Upper lobe of left lung (tissue), 4 donors: ENCODE results near the gene MVP.

Source experiments
- POLR2A ChIP-seq, 4 donors: fragments of 450-650 bp; IDR thresholded peaks; one replicate each; pipeline ENCODE4 v1.5.1; 2016 to 2017; ENCODE audit warnings: antibody characterized with exemption in 4 of 4, mild to moderate bottlenecking in 2 of 4
- POLR2AphosphoS5 ChIP-seq, 2 donors: sonication (generic); formaldehyde crosslinking; IDR thresholded peaks; one replicate each; pipeline ENCODE4 v1.5.1; 2017; ENCODE audit warnings: antibody characterized with exemption in 2 of 2

GRCh38 chr16:29811170-29811895 is 8.9 kb upstream of the MVP start:
- TF ChIP-seq POLR2A (IDR thresholded peaks at IDR 0.05) (peak in 2 of 4 donors; percentile 51 to 65), POLR2AphosphoS5 (IDR thresholded peaks at IDR 0.05) (peak; percentile 59 to 67)
